Motor neuron (in vitro differentiated cells): ENCODE data around the gene SELENOP. TPM values are rescaled to one million over a fixed set of nuclear protein-coding genes. Genes with fewer than 3 reads are reported as not detected.
"Not testable (repeated sequence)": the region's sequence is repeated elsewhere in the genome, so short reads cannot be mapped to it uniquely, and the experiment has no call there.

ENCODE experiments used
- ATAC-seq, 8 experiments: fragments of 200-7000 bp; cut with Tn5 transposase; replicated peaks in 6 of 8; 2 replicates each; pipeline ENCODE4 v1.8.0; 2021; ENCODE audit warnings: mild to moderate bottlenecking in 8 of 8, moderate library complexity in 8 of 8
- H3K27ac ChIP-seq, 2 donors: fragments of 250-450 bp; sonication (Bioruptor Pico); 2 replicates each; pipeline ENCODE4 v1.9.0; 2021; ENCODE audit warnings: antibody characterized with exemption in 2 of 2, mild to moderate bottlenecking in 2 of 2, moderate library complexity in 1 of 2
- H3K4me1 ChIP-seq, 2 donors: fragments of 250-450 bp; sonication (Bioruptor Pico); replicated peaks in 1 of 2; 2 replicates each; pipeline ENCODE4 v1.6.1; 2021; ENCODE audit warnings: antibody characterized with exemption in 2 of 2, mild to moderate bottlenecking in 2 of 2, moderate library complexity in 1 of 2
- H3K4me3 ChIP-seq, 5 donors: fragments of 250-450 bp; sonication (Bioruptor Pico); 2 replicates each; pipeline ENCODE4 v1.9.0; 2021; ENCODE audit warnings: antibody characterized with exemption in 5 of 5, mild to moderate bottlenecking in 5 of 5, moderate library complexity in 4 of 5
- WGBS, 10 experiments: fragments of 450-650 bp; shearing (Covaris generic); methylation state at CpG; one replicate each; pipeline ENCODE4 v1.0.0; 2022; 5-methylcytosine and 5-hydroxymethylcytosine counted together
- in situ Hi-C, 9 experiments: fragments of 400-800 bp; cut with MboI; loops; one replicate each; pipeline ENCODE4 v1.15.0; 2021; ENCODE audit warnings: low sequenced_read_pairs in 9 of 9, low pct_unique_long_range_greater_than_20kb in 2 of 9; ENCODE audit not compliant: unreplicated experiment in 9 of 9
- total RNA-seq, 8 experiments: library from RNA; unstranded; fragments of 300-600 nt; gene quantifications; 2 replicates each; pipeline versions ENCODE4 v1.2.3 to v1.2.4, GENCODE V29; 2022

Gene SELENOP
- total RNA-seq, 8 experiments from 2014 or later: 0.83 to 114 (median 6.7) TPM

DNA sequence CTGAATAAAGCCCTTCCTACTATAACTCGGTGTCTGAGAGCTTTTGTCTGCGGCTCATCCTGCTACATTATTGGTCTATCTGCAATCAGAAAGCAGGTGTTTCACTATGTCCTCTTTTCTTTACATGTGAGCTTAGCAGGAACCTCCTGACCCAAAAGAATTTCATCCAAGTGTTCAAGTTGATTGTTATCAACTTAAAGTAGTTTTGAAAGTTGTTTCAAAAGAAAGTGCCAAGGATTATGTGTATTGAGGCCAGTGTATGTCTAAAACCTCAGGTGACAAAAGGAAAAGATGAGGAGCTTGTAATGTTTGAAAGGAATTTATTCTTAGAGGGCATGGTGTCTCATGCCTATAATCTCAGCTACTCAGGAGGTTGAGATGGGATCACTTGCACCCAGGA, 8.1 kb upstream of the SELENOP start:
- WGBS, 10 experiments: 0 to 100% (median 100%) methylated on average over 1 to 2 of the region's 2 CpGs; no CpG with 5 or more reads in 3 of the 10 experiments
- H3K4me1 ChIP-seq: no peaks in the 10 kb centered on the region
- in situ Hi-C loops: no loop called here
- no peak overlapping the region for H3K4me3 ChIP-seq
- no peak for ATAC-seq
- no peak overlapping the region for H3K27ac ChIP-seq

DNA sequence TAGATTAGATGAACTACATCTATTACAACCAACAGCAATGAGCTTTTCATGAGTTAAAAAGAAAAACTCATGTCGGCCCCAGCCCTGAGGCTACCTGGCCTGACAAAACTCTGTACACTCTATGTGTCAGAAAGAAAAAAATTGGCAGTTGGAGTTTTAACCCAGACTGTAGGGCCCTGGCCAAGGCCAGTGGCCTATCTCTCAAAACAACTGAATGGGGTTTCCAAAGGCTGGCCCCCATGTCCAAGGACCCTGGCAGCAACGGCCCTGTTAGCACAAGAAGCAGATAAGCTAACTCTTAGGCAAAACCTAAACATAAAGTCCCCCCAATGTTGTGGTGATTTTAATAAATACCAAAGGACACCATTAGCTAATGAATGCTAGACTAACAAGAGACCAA, 4.9 kb upstream of the SELENOP start:
- H3K4me3 ChIP-seq, in situ Hi-C loops, ATAC-seq, H3K27ac ChIP-seq, H3K4me1 ChIP-seq: not testable (repeated sequence)
- 80 to 100% (median 93%) methylated on average over 1 to 2 of the region's 2 CpGs; no CpG with 5 or more reads in 6 of the 10 experiments for WGBS, 10 experiments

DNA sequence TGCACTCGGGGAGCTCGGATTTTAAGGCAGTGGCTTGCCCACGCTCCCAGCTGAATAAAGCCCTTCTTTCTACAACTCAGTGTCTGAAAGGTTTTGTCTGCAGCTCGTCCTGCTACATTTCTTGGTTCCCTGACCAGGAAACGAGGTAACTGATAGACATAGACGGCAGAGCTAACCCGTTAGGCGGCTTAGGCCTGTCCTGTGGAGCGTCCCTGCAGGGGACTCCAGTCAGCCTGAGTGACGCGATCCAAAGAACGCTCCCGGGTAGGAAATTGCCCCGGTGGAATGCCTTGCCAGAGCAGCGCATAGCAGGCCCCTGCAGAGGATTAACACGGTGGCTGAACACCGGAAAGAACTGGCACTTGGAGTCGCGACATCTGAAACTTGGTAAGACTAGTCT, 1.8 kb upstream of the SELENOP start:
- in situ Hi-C loops: no loop called here
- ATAC-seq: peak in 3 of 8 experiments; percentile 32 to 48 (median 37)
- H3K4me1 ChIP-seq: peaks cover 6 to 7% of the 10 kb centered on the region in 2 donors
- 57 to 94% (median 61%) methylated on average over 3 to 16 of the region's 19 CpGs; no CpG with 5 or more reads in 5 of the 10 experiments for WGBS, 10 experiments
- H3K4me3 ChIP-seq: no peak overlapping the region
- H3K27ac ChIP-seq: no peak overlapping the region

DNA sequence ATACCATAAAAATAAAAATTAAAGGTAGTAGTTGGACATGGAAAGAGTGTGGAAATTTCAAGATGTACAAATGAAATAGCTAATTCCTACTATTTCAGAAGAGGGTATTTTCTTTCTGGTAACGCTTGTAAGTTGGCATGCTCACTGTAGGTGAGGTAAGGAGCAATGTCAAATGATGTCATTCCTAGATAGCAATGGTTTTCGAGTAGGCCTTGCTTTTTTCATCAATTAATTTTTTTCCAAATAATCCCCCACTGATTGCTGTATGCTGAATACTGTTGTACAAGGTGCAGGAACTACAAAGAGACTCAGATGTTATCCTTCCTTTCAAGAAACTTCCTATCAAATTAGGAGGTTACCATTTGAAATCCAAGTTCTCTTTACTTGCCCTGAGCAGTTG, 928 bp upstream of the SELENOP start:
- in situ Hi-C loops: no loop called here
- Histone ChIP-seq H3K4me1 (peaks cover 6 to 7% of the 10 kb centered on the region in 2 donors), H3K27ac (no peak overlapping the region), H3K4me3 (no peak overlapping the region)
- WGBS, 10 experiments: 55 to 94% (median 82%) methylated on average over 1 to 2 of the region's 2 CpGs
- ATAC-seq: no peak

- 33 to 100% (median 91%) methylated on average over 1 to 3 of the region's 3 CpGs for WGBS, 10 experiments
- ATAC-seq: no peak
- Histone ChIP-seq H3K27ac (no peak overlapping the region), H3K4me3 (peak overlapping the region in 2 of 5 donors; percentile 13 to 16), H3K4me1 (peaks cover 6 to 7% of the 10 kb centered on the region in 2 donors)
- in situ Hi-C loops: no loop called here
Measured at GRCh38 chr5:42810834-42811590, 680 bp downstream of the SELENOP start.

GRCh38 chr5:42808888-42809611, 2.6 kb downstream of the SELENOP start:
- 0 to 90% (median 73%) methylated on average over 1 to 4 of the region's 4 CpGs for WGBS, 10 experiments
- H3K27ac ChIP-seq: no peak overlapping the region
- H3K4me1 ChIP-seq: peaks cover 6 to 7% of the 10 kb centered on the region in 2 donors
- ATAC-seq: no peak
- in situ Hi-C loops: no loop called here
- no peak overlapping the region for H3K4me3 ChIP-seq

DNA sequence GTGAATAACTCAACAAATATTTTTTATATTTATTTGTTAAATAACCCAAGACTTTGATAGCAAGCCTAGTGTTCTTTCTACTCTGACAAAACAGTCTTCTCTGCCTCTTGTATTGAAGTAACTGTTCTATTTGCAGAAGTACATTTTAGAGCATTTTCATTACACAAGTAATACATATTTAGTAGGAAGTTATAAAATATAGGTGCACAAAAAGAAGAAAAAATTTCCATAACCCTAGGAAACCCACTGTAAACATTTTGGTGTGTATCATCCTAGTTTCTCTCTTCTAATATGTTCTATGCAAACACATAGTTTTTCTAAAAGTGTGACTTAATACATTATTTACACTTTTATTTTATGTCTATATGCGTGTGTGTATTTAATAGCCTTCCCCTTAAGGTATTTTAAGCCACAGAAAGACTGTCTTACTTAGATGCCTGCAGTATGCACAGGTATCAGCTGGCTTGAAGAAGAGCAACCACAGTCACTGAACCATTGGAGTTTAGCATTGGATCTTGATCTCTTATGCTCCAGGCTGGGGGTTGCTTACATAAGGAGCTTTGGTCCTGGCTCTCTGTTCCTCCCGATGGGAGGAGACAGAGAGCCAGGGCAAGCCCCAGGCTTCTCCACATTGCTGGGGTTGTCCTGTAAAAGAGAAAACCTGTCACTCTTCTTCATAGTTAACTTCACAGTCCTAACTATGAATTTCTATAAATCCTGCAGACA, 3.8 kb downstream of the SELENOP start:
- H3K4me3 ChIP-seq: no peak overlapping the region
- in situ Hi-C loops: no loop called here

DNA sequence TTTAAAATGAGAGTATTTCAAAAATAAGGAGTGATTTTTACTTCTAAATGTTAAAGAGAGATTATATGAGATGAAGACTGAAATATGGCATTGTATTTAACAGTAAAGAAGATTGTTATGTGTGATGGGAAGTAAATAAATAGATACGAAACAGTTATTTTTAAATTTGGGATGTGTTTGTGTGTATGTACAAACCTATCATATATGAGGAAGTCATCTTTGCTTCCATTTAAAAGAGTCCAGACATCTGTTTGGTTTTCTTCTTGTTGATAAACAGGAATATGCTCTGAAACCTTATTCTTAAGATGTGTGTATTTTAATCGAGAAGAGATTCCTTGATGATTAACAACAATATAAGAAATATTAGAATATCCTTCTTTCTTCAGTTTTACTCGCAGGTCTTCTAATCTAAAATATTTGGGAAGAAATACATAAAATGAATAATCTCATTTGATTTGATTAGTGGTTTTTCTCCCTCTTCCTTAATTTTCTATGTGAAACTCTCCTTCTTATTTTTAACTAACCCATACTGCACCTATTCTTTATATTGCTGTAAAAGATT, 4.9 kb downstream of the SELENOP start:
- Histone ChIP-seq H3K4me3 (no peak overlapping the region), H3K27ac (no peak overlapping the region), H3K4me1 (peaks cover 0 to under 1% of the 10 kb centered on the region in 2 donors)
- in situ Hi-C loops: no loop called here
- no peak for ATAC-seq
- WGBS, 10 experiments: 67 to 100% (median 94%) methylated on average over 2 to 3 of the region's 3 CpGs

More for the DNA sequence above, 3.8 kb downstream of the SELENOP start:
- Histone ChIP-seq H3K4me1 (peaks cover 0 to 7% of the 10 kb centered on the region in 2 donors), H3K27ac (no peak overlapping the region)
- WGBS, 10 experiments: 36 to 100% (median 78%) methylated on average over 1 to 2 of the region's 2 CpGs; no CpG with 5 or more reads in 1 of the 10 experiments
- ATAC-seq: peak in 1 of 8 experiments; percentile 61

DNA sequence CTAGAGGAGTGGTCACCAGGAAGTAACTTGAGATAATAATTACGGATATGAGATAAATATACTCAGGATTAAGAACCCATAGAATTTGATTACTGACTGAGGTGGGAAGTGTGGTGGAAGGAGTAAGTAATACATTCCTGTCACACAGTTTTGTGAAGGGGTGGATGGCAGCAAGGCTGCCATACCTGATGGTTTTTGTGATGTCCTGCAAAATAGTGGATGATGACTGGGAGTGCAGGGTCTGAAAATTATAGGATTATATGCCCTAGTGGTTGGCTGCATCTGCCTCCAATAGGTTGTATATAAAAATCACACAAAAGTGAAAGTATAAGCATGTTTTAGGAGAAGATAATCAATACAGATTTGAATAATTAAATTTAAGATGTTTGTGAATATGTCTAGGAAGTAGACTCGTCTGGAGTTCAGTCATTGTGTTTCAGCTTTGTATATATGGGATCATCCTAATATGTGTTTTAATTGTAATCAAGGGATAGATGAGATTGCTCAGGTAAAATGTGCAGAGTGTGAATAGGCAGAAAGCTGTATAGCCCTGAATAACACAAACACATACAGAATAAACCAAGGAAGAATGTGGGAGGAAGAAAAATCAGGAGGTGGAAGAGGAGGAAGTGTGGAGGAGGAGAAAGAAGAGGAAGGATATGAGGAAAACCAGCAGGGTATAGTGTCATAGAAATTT, 5.5 kb downstream of the SELENOP start:
- WGBS, 10 experiments: 38 to 100% (median 84%) methylated on average over 1 to 2 of the region's 2 CpGs
- Histone ChIP-seq H3K4me3 (no peak overlapping the region), H3K27ac (no peak overlapping the region), H3K4me1 (no peaks in the 10 kb centered on the region)
- ATAC-seq: no peak
- in situ Hi-C loops: no loop called here

GRCh38 chr5:42804717-42805339, 6.9 kb downstream of the SELENOP start:
- Histone ChIP-seq H3K27ac (no peak overlapping the region), H3K4me3 (no peak overlapping the region), H3K4me1 (no peaks in the 10 kb centered on the region)
- WGBS, 10 experiments: 77 to 100% (median 96%) methylated on average over 1 to 4 of the region's 4 CpGs
- in situ Hi-C loops: no loop called here
- ATAC-seq: no peak

GRCh38 chr5:42801516-42802166, 10.1 kb downstream of the SELENOP start:
- 48 to 100% (median 88%) methylated on average over 1 to 6 of the region's 6 CpGs; no CpG with 5 or more reads in 1 of the 10 experiments for WGBS, 10 experiments
- Histone ChIP-seq H3K4me3 (no peak overlapping the region), H3K27ac (no peak overlapping the region), H3K4me1 (no peaks in the 10 kb centered on the region)
- no peak for ATAC-seq
- in situ Hi-C loops: no loop called here
